Iris pigment epithelial cell (primary cell): ENCODE results near the gene QSOX1.

Source experiments
- DNase-seq: peaks from one replicate; pipeline ENCODE4 v3.0.0-alpha.2; 2011; ENCODE audit warnings: low read depth

Gene QSOX1

GRCh38 chr1:180234369-180235076 is 79.9 kb downstream of the QSOX1 start:
- DNase-seq = no peak

DNA sequence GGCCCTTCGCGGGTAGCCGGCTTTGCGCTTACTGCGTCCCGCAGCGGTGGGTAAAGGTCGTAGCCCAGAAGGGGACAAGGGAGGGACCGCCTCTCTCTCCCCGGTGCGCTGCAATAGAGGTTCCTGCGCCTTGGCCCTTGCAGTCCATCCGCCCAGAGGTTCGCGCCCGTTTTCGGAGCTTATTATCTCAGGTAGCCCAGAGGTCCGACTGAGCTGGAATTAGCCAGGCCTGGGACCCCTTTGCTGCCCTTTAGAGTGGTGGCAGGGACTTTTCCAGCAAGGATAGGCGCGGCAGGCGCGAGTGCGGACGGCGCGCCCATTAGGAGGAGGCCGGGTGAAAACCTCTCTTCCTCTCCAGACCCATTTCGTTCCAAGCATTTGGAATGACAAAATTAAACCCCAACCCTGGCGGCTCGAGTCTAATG is 80.4 kb downstream of the QSOX1 start:
- no peak for DNase-seq

DNA sequence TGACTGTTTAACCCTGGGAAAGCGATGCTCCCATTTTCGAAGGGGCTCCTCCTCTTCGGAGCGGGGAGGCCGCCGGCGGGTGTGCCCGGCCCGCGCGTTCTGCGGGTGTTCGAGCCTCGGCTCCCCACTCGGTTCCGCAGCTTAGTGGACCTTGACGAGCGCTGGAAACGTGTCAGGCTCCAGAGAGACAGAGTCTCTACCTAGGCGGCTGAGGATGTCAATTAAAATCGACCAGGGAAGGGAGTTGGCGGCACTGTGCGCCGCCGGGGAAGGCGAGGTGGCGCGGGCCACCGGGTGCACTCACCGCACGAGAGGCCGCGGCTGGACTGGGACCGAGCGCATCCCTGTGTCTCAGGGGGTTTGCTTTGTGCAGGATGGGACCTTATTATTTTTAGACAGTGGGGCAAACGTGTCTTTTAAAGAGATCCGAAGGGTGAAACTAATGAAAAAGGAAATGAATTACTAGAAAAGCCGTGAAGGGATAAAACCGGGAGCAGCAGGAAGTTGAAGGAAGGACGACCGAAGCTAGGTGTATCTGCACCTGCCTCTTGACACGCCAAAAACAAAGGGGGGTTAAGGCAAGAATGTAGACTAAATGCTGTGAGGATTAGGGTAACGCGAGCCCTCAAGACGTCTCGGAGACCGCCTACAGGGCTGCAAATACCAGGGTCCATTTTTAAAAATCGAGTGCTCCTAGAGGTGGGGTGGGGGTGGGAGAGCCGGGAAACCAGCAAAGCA is 81.0 kb downstream of the QSOX1 start:
- DNase-seq = no peak

GRCh38 chr1:180236698-180237509 is 82.2 kb downstream of the QSOX1 start:
- no peak for DNase-seq

DNA sequence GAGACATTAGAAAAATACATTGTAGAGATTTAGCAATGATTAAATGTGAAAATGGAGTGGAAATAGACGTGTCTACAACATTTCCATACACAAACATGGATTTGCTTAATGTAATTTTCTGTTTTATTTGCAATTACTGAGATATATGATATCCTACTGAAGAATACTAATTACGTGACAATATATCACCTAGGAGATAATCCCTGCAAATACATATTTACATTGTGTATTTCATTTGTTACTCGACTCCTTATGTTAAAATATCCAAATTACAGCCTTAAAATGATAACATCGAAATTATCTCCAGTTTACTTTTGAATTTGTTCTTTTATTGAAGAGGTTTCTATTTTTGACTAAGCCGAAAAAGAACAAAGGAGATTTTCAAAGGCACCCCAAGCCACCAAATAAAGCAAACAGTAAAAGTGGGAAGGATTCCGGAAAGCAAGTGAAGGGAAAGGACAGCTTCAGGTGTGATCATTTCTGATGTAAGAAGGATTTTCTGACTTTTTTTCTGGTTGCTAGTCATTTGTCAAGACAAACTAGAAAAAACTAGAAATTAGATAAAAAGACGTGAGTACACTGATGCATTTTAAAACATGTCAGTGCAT is 83.3 kb downstream of the QSOX1 start:
- no peak for DNase-seq

DNA sequence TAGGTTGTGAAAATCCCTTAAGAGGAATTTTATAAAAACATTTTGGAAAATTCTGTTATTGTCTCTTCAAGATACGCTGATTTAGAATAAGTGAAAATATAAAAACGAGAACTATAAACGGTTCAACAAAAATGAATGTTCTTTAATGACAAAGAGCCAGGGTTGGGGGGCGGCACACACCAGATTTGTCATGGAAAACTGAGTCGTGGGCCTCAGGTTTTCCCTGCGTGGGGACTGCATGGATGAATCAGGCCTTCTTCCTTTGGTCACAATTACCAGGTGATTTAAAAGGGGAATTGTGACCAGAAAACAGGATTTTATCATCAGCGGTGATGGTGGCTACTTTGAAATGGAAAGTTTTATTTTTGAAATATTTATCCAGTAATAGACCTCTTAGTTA is 84.0 kb downstream of the QSOX1 start:
- DNase-seq = no peak

- no peak for DNase-seq
These were observed 84.8 kb downstream of the QSOX1 start for GRCh38 chr1:180239145-180240096.

DNA sequence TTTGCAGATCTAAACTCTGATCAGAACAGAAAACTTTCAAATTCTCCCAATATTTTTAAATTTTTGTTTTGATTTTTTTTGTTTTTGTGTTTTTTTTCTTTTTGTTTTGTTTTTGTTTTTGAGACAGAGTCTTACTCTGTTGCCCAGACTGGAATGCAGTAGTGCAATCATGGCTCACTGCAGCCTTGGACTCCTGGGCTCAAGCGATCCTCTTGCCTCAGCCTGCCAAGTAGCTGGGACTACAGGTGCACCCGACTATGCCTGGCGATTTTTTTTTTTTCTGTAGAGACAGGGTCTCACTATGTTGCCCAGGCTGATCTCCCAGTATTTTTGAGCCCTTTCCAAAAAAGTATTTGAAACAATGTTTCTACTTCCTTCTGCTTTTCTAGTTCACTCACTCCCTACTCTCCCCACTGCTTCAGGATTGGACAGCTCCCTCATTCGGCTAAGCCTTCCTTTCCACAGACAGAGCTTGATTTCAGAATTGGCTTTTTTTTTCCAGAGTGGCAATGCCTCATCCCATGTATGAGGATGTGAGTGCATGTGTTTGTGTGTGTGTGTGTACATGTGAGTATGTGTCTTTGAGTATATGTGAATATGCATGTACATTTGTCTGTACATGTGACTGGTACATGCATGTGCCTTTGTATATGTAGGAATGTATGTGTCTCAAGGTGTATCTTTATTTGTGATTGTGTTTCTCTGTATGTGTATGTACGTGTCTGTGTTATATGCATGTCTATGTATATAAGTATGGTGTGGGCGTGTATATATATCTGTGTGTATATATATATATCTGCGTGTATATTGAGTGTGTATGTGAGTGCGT is 87.3 kb downstream of the QSOX1 start:
- DNase-seq = peak; percentile 30

DNA sequence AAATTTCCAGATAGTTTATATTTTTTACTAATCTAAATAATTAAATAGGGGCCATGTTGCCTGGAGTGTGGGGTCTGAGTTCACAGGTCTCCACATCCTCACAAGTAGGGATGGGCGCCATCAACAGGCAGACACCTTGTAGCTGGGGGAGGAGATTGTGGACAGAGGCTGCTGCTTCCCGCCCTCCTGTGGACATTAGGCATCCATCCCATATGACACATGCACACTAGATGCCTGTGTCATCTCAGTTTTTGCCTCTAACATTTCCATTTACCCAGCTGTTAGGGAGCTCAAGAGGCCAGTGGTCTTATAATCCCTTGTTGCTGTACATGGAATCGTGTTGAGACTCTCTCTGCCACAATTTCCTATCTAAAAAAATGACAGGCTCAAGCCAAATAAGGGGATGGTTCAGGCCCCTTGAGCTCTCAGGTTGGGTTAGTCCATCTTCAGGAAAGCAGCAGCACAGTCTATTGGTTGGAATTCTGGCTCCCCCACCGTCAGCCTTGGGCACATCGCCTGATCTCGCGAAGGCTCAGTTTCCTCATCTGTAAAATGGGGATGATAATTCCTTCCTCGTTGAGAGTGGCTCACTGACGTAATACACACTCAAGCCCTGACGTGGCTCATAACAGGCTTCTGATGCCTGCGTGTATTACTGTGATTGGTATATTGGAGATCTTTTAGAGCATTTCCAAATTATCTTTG is 89.0 kb downstream of the QSOX1 start:
- no peak for DNase-seq

DNA sequence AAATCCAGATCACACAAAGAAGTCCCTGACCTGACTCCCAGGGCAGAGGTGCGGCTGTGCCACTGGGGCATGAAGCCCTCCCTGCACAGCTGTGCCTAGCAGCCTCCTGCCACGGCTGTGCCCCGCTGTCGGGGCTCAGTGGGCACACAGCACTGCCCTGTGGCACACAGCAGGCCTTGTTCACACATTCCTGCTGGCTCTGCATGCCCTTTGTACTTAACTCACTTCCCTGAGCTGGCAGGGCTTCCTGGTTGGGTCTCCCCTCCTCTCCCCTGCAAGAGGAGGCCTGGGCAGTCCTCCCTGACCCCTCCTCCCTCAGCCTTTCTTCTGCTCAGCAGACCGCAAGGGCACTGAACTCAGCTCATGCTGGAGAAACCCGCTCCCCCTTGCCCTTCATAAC is 90.2 kb downstream of the QSOX1 start:
- no peak for DNase-seq

DNA sequence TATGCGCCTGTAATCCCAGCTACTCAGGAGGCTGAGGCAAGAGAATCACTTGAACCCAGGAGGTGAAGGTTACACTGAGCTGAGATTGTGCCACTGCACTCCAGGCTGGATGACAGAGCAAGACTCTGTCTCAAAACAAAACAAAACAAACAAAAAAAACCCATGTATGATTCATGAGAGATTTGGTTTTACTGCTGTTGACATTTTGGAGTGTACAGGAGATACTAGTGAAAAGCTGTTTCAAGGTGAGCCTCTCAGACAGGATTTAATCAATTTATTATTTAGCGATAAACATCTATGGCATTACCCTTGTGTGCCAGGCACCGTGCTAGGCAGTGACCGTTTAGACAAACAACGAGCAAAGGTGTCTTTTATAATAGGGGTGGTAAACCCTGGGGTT is 91.9 kb downstream of the QSOX1 start:
- DNase-seq = no peak

DNA sequence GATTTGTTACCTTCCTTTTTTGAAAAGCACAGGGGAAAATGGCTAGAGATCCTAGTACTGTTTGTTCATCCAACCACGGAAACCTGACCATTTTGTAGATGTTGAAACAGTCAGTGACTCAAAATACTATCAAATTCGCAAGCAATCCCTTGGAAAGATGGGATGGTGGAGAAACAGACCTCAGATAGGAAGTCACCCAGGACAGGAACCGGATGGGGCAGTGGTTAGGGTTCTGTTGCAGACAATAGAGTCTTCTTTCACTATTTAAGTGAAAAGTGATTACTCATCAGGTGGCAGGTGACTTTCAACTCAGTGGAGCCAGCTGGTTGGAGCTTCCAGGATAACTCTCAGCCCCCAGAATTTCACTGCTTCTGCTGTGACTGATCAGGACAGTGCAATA is 92.4 kb downstream of the QSOX1 start:
- peak; percentile 18 for DNase-seq

GRCh38 chr1:180247580-180247979 is 92.9 kb downstream of the QSOX1 start:
- DNase-seq = no peak

DNA sequence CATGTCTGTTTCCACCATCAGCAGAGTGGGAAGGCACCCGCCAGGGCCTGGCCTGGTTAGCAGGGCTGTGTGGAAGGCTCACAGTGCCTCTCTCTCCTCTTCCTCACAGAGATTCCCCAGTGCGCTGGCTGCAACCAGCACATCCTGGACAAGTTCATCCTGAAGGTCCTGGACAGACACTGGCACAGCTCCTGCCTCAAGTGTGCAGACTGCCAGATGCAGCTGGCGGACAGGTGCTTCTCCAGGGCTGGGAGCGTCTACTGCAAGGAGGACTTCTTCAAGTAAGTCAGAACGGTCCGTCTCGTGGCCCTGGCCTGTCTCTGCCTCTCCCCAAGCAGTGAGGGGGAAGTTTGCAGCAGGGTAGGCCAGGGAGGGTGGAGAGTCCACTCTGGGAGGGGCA is 93.5 kb downstream of the QSOX1 start:
- DNase-seq = no peak

- DNase-seq = no peak
These were observed 94.3 kb downstream of the QSOX1 start for GRCh38 chr1:180248731-180249681.

DNA sequence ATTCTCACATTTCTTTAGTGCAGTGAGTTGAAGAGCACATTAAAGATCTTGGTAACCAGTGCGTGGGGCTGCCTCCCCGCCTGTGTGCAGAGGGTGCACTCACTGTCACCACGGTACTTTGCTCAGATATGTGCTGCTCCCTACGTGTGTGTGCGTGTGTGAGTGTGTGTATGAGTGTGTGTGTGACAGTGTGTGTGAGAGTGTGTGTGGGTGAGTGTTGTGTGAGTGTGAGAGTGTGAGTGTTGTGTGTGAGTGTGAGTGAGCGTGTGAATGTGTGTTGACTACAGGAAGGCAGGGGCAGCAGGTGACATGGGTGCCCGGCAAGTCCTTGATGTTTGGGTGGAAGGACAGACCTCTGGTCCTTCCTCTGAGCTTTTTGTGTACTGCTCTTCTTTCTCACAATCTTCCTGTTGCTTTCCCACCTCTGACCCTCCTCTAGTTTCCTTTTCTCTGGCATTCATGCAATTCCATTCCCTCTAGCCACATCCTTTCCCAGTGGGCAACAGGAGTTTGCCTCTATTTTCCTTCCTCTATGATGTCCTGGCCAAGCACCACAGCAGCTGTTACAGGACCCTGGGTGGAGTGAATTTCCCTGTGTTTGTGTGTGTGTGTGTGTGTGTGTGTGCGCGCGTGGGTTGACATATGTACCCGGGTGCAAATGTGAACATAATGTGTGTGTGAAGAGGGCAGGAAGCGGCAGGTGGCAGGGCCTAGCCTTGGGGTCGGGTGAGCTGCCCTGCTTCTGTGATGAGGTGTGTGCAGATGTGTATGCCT is 95.2 kb downstream of the QSOX1 start:
- no peak for DNase-seq

DNA sequence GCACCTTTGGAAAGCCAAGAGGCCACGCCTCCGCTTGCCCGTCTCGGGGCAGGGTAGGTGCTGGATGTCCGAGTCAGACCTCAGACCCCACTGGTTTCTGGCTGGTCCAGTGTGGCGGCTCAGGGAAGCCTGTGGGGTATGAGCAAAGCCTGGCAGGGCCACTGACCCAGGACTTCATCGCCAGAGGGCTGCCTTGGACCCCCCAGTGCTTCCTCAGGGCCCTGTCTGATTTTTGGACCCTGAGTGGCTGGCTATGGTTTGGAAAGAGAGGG is 95.8 kb downstream of the QSOX1 start:
- no peak for DNase-seq

- DNase-seq = no peak
These were observed 96.3 kb downstream of the QSOX1 start for GRCh38 chr1:180250883-180251509.
